WTC11 (cell line): ENCODE data around the gene FGD5.

ENCODE experiments used
- AFF4 ChIP-seq: sonication (generic); formaldehyde crosslinking; IDR thresholded peaks from 2 replicates; pipeline ENCODE4 v1.8.1; 2023; ENCODE audit warnings: mild to moderate bottlenecking, missing genetic modification reagents, borderline replicate concordance
- ATF3 ChIP-seq: sonication (generic); formaldehyde crosslinking; conservative IDR thresholded peaks from 2 replicates; pipeline ENCODE4 v1.8.1; 2022; ENCODE audit warnings: mild to moderate bottlenecking, missing genetic modification reagents
- CREB1 ChIP-seq: sonication (generic); formaldehyde crosslinking; IDR thresholded peaks from 2 replicates; pipeline ENCODE4 v1.8.0; 2023; ENCODE audit warnings: mild to moderate bottlenecking, missing genetic modification reagents
- ETV6 ChIP-seq: sonication (generic); formaldehyde crosslinking; IDR thresholded peaks from 2 replicates; pipeline ENCODE4 v1.8.1; 2022; ENCODE audit warnings: mild to moderate bottlenecking, missing genetic modification reagents
- FOXK1 ChIP-seq: sonication (generic); formaldehyde crosslinking; IDR thresholded peaks from 2 replicates; pipeline ENCODE4 v1.8.0; 2022; ENCODE audit warnings: mild to moderate bottlenecking, moderate library complexity, missing genetic modification reagents
- MAX ChIP-seq: sonication (generic); formaldehyde crosslinking; IDR thresholded peaks from 2 replicates; pipeline ENCODE4 v1.8.0; 2022; ENCODE audit warnings: mild to moderate bottlenecking, missing genetic modification reagents
- NR1H2 ChIP-seq: sonication (generic); formaldehyde crosslinking; IDR thresholded peaks from 2 replicates; pipeline ENCODE4 v1.9.0; 2021; ENCODE audit warnings: mild to moderate bottlenecking, moderate library complexity, missing genetic modification reagents
- ZNF121 ChIP-seq: sonication (generic); formaldehyde crosslinking; IDR thresholded peaks from 2 replicates; pipeline ENCODE4 v1.8.0; 2023; ENCODE audit warnings: missing genetic modification reagents
- ZNF416 ChIP-seq: fragments of 250-450 bp; sonication (Bioruptor Pico); IDR thresholded peaks from 2 replicates; pipeline ENCODE4 v1.9.0; 2021; ENCODE audit warnings: mild to moderate bottlenecking, inconsistent platforms
- TF ChIP-seq, protein P1 (sequence below): fragments of 200-600 bp; IDR thresholded peaks from 2 replicates; pipeline ENCODE4 v1.8.0; 2022; ENCODE audit warnings: antibody characterized with exemption
- TF ChIP-seq, protein P2 (sequence below): sonication (generic); formaldehyde crosslinking; IDR thresholded peaks from 2 replicates; pipeline ENCODE4 v1.8.1; 2023; ENCODE audit warnings: mild to moderate bottlenecking, missing genetic modification reagents, moderate library complexity
- TF ChIP-seq, protein P3 (sequence below): sonication (generic); formaldehyde crosslinking; IDR thresholded peaks from 2 replicates; pipeline ENCODE4 v1.8.1; 2022; ENCODE audit warnings: mild to moderate bottlenecking, moderate library complexity, missing genetic modification reagents

GRCh38 chr3:14890476-14890875 lies 71.7 kb downstream of the FGD5 start:
- TF ChIP-seq ETV6 (CRISPR knock-in tag) (no peak), AFF4 (CRISPR knock-in tag) (no peak), FOXK1 (no peak), ATF3 (CRISPR knock-in tag) (no peak), CREB1 (CRISPR knock-in tag) (no peak), MAX (CRISPR knock-in tag) (no peak), ZNF416 (CRISPR knock-in tag) (no peak), ZNF121 (no peak), NR1H2 (CRISPR knock-in tag) (no peak)
- TF ChIP-seq, protein P1, sequence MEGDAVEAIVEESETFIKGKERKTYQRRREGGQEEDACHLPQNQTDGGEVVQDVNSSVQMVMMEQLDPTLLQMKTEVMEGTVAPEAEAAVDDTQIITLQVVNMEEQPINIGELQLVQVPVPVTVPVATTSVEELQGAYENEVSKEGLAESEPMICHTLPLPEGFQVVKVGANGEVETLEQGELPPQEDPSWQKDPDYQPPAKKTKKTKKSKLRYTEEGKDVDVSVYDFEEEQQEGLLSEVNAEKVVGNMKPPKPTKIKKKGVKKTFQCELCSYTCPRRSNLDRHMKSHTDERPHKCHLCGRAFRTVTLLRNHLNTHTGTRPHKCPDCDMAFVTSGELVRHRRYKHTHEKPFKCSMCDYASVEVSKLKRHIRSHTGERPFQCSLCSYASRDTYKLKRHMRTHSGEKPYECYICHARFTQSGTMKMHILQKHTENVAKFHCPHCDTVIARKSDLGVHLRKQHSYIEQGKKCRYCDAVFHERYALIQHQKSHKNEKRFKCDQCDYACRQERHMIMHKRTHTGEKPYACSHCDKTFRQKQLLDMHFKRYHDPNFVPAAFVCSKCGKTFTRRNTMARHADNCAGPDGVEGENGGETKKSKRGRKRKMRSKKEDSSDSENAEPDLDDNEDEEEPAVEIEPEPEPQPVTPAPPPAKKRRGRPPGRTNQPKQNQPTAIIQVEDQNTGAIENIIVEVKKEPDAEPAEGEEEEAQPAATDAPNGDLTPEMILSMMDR: no peak
- TF ChIP-seq, protein P2, sequence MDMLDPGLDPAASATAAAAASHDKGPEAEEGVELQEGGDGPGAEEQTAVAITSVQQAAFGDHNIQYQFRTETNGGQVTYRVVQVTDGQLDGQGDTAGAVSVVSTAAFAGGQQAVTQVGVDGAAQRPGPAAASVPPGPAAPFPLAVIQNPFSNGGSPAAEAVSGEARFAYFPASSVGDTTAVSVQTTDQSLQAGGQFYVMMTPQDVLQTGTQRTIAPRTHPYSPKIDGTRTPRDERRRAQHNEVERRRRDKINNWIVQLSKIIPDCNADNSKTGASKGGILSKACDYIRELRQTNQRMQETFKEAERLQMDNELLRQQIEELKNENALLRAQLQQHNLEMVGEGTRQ (CRISPR knock-in tag): no peak
- TF ChIP-seq, protein P3, sequence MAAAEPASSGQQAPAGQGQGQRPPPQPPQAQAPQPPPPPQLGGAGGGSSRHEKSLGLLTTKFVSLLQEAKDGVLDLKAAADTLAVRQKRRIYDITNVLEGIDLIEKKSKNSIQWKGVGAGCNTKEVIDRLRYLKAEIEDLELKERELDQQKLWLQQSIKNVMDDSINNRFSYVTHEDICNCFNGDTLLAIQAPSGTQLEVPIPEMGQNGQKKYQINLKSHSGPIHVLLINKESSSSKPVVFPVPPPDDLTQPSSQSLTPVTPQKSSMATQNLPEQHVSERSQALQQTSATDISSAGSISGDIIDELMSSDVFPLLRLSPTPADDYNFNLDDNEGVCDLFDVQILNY (CRISPR knock-in tag): no peak
